GM19372 (cell line): Measurements from ENCODE around the gene BMP2K.

Experiments used
- ATAC-seq: cut with Tn5 transposase; IDR thresholded peaks from one replicate; pipeline ENCODE4 v1.9.1; 2021; ENCODE audit warnings: mild to moderate bottlenecking, low read depth, moderate library complexity; ENCODE audit not compliant: unreplicated experiment

Gene BMP2K

GRCh38 chr4:78776079-78776728 lies at the start of gene BMP2K:
Gene BMP2K (plus strand): TSS chr4:78776350. CDS start chr4:78776544, 194 bp downstream.
- peak; percentile 65 for ATAC-seq

- ATAC-seq: no peak
Observed at GRCh38 chr4:78726546-78726945, 49.6 kb upstream of the BMP2K start.

GRCh38 chr4:78732332-78733104 lies 43.6 kb upstream of the BMP2K start:
- no peak for ATAC-seq

GRCh38 chr4:78734441-78735162 lies 41.5 kb upstream of the BMP2K start:
- ATAC-seq: no peak

- peak; percentile 55 for ATAC-seq
Observed at GRCh38 chr4:78735697-78736096, 40.5 kb upstream of the BMP2K start.

GRCh38 chr4:78737035-78737434 lies 39.1 kb upstream of the BMP2K start:
- ATAC-seq: peak; percentile 46

- no peak for ATAC-seq
Observed at GRCh38 chr4:78737973-78738372, 38.2 kb upstream of the BMP2K start.

- ATAC-seq: no peak
Observed at GRCh38 chr4:78742300-78742699, 33.9 kb upstream of the BMP2K start.

GRCh38 chr4:78747475-78747922 lies 28.7 kb upstream of the BMP2K start:
- no peak for ATAC-seq

GRCh38 chr4:78748381-78748780 lies 27.8 kb upstream of the BMP2K start:
- ATAC-seq: no peak

GRCh38 chr4:78749258-78749971 lies 26.7 kb upstream of the BMP2K start:
- ATAC-seq: peak; percentile 45

- ATAC-seq: peak; percentile 86
Observed at GRCh38 chr4:78749972-78750727, 26.0 kb upstream of the BMP2K start.

GRCh38 chr4:78753091-78753490 lies 23.1 kb upstream of the BMP2K start:
- no peak for ATAC-seq

- no peak for ATAC-seq
Observed at GRCh38 chr4:78754872-78755271, 21.3 kb upstream of the BMP2K start.

GRCh38 chr4:78756137-78756536 lies 20.0 kb upstream of the BMP2K start:
- ATAC-seq: no peak

- no peak for ATAC-seq
Observed at GRCh38 chr4:78756776-78757175, 19.4 kb upstream of the BMP2K start.

- no peak for ATAC-seq
Observed at GRCh38 chr4:78757574-78757973, 18.6 kb upstream of the BMP2K start.

- no peak for ATAC-seq
Observed at GRCh38 chr4:78758085-78758484, 18.1 kb upstream of the BMP2K start.

GRCh38 chr4:78762529-78762928 lies 13.6 kb upstream of the BMP2K start:
- no peak for ATAC-seq

GRCh38 chr4:78763251-78763650 lies 12.9 kb upstream of the BMP2K start:
- ATAC-seq: no peak
